ENCODE results near the gene RUBCNL. TPM values are rescaled to one million over a fixed set of nuclear protein-coding genes. Genes with fewer than 3 reads are reported as not detected.

Gene RUBCNL
- total and polyA plus RNA-seq, 2 donors (not counting 3 experiments of a cell fraction or from before 2014, with no cell fraction given), result not detected

DNA sequence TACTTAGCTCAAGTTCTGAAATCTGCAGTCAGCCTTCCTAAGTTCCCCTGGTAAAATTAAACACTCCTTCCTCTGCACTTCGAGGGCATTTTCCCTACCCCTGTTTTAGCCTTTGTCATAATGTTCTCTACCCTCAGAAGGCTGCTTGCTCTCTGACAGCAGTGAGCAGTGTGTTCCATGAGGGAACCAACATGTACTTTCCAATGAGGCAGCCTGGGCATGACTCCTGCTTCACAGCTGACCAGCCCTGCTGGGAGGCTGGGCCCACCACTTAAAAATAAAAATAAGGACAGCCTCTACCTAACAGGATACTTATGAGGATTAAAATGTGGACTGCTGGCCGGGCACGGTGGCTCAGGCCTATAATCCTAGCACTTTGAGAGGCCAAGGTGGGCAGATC, 26.4 kb downstream of the RUBCNL start:
- POLR2A ChIA-PET, result no interaction called here
- Histone ChIP-seq H3K4me3 (replicated peaks in 1 of 3; ENCODE audit: insufficient read depth in 1 of 3, low read depth in 1 of 3, low read length in 3 of 3) (no peak overlapping the region), H3K36me3 (ENCODE audit: control insufficient read depth in 2 of 2, extremely low read depth in 1 of 2, insufficient read depth in 2 of 2, low read length in 2 of 2) (no peaks in the 10 kb centered on the region), H3K27me3 (ENCODE audit: control insufficient read depth in 2 of 2, insufficient read depth in 2 of 2, low read length in 2 of 2) (no peaks in the 10 kb centered on the region), H4K20me1 (replicated peaks; ENCODE audit: control insufficient read depth, extremely low read depth, insufficient read depth, low read length) (no peaks in the 10 kb centered on the region), H3K4me1 (ENCODE audit: control insufficient read depth, extremely low read depth, insufficient read depth, low read length) (no peaks in the 10 kb centered on the region), H3K9ac (replicated peaks; ENCODE audit: extremely low read depth, insufficient read depth, low read length) (no peak overlapping the region), H3K9me1 (replicated peaks; ENCODE audit: control insufficient read depth, extremely low read depth, insufficient read depth, low read length) (no peaks in the 10 kb centered on the region), H3K79me2 (ENCODE audit: control insufficient read depth, insufficient read depth, low read length) (no peaks in the 10 kb centered on the region), H3K4me2 (ENCODE audit: insufficient read depth, low read length) (no peak overlapping the region), H3K9me3 (replicated peaks; ENCODE audit: control insufficient read depth, insufficient read depth, low read length) (no peaks in the 10 kb centered on the region), H2AFZ (ENCODE audit: low read depth, low read length) (no peak overlapping the region), H3K27ac (ENCODE audit: insufficient read depth, low read depth, low read length) (no peak overlapping the region)
- TF ChIP-seq JUN (IDR thresholded peaks at IDR 0.05; ENCODE audit: borderline replicate concordance, insufficient read depth, insufficient read length, low read depth), result no peak
- TF ChIP-seq POLR2AphosphoS5 (IDR thresholded peaks at IDR 0.05; ENCODE audit: insufficient read depth, low read depth, low read length), result no peak
- no peak for TF ChIP-seq POLR2A (IDR thresholded peaks at IDR 0.05; ENCODE audit: low read depth, low read length)
- TF ChIP-seq, protein P1, sequence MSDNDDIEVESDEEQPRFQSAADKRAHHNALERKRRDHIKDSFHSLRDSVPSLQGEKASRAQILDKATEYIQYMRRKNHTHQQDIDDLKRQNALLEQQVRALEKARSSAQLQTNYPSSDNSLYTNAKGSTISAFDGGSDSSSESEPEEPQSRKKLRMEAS (IDR thresholded peaks at IDR 0.05; ENCODE audit: insufficient read depth, insufficient read length), result no peak
- no peak for TF ChIP-seq MYC (IDR thresholded peaks at IDR 0.05; ENCODE audit: low read depth, low read length)
- TF ChIP-seq EZH2 (IDR thresholded peaks at IDR 0.05; ENCODE audit: borderline replicate concordance, low read depth, low read length, severe bottlenecking), result no peak
- TF ChIP-seq, protein P2, sequence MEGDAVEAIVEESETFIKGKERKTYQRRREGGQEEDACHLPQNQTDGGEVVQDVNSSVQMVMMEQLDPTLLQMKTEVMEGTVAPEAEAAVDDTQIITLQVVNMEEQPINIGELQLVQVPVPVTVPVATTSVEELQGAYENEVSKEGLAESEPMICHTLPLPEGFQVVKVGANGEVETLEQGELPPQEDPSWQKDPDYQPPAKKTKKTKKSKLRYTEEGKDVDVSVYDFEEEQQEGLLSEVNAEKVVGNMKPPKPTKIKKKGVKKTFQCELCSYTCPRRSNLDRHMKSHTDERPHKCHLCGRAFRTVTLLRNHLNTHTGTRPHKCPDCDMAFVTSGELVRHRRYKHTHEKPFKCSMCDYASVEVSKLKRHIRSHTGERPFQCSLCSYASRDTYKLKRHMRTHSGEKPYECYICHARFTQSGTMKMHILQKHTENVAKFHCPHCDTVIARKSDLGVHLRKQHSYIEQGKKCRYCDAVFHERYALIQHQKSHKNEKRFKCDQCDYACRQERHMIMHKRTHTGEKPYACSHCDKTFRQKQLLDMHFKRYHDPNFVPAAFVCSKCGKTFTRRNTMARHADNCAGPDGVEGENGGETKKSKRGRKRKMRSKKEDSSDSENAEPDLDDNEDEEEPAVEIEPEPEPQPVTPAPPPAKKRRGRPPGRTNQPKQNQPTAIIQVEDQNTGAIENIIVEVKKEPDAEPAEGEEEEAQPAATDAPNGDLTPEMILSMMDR (IDR thresholded peaks at IDR 0.05; ENCODE audit: extremely low read depth in 1 of 2, insufficient read depth in 1 of 2, low read depth in 1 of 2, low read length in 2 of 2), result no peak
- no peak for TF ChIP-seq GATA2 (IDR thresholded peaks at IDR 0.05; ENCODE audit: insufficient read depth, insufficient read length, low read depth, low read length)
- TF ChIP-seq FOS (IDR thresholded peaks at IDR 0.05; ENCODE audit: borderline replicate concordance, insufficient read depth, low read length), result no peak
- CTCF ChIA-PET, result no interaction called here
- FAIRE-seq (no peak), DNase-seq (ENCODE audit: low read depth, low spot score) (no peak)
- dilution Hi-C loops (cut with MboI; ENCODE audit: extremely low pct_ligation_motif_present, low sequenced_read_pairs), result no loop called here
- intact Hi-C loops (cut with micrococcal nuclease), result no loop called here
- no TSS peak for BruUV-seq (replicated peaks)
